Measurements from ENCODE around the gene RALGPS1. TPM values are rescaled to one million over a fixed set of nuclear protein-coding genes. Genes with fewer than 3 reads are reported as not detected.
"Not testable (repeated sequence)": the region's sequence is repeated elsewhere in the genome, so short reads cannot be mapped to it uniquely, and the experiment has no call there.

RALGPS1 gene
- total RNA-seq, 1 experiment from 2014 or later = 8.2 TPM

- Histone ChIP-seq H3K4me1 (ENCODE audit: low read length) (no peaks in the 10 kb centered on the region), H3K9ac (ENCODE audit: low read length) (no peak overlapping the region), H4K20me1 (ENCODE audit: insufficient read depth, low read depth, low read length) (0 out of 2 replicates have a peak, but pooled peaks cover 7% of the 10 kb centered on the region), H3K4me3 (ENCODE audit: low read length) (no peak overlapping the region), H3K9me2 (replicated peaks; ENCODE audit: insufficient read depth, low read length) (no peaks in the 10 kb centered on the region), H3K27me3 (ENCODE audit: low read length) (no peaks in the 10 kb centered on the region), H3K36me3 (ENCODE audit: insufficient read depth, low read length) (no peaks in the 10 kb centered on the region), H2AFZ (ENCODE audit: low read length) (no peak overlapping the region), H3K79me2 (ENCODE audit: low read length) (no peaks in the 10 kb centered on the region), H3K4me2 (ENCODE audit: low read depth, low read length, poor library complexity, severe bottlenecking) (no peak overlapping the region), H3K9me3 (ENCODE audit: low read length) (no peaks in the 10 kb centered on the region), H3K27ac (ENCODE audit: low read length) (no peak overlapping the region)
- no peak for DNase-seq
Measured at GRCh38 chr9:127142291-127142690, 227.7 kb downstream of the RALGPS1 start.

- Histone ChIP-seq H3K27ac (ENCODE audit: low read length) (no peak overlapping the region), H3K9me3 (ENCODE audit: low read length) (no peaks in the 10 kb centered on the region), H3K27me3 (ENCODE audit: low read length) (no peaks in the 10 kb centered on the region), H3K9me2 (replicated peaks; ENCODE audit: insufficient read depth, low read length) (no peaks in the 10 kb centered on the region), H3K4me1 (ENCODE audit: low read length) (no peaks in the 10 kb centered on the region), H3K4me3 (ENCODE audit: low read length) (no peak overlapping the region), H2AFZ (ENCODE audit: low read length) (no peak overlapping the region), H4K20me1 (ENCODE audit: insufficient read depth, low read depth, low read length) (0 out of 2 replicates have a peak, but pooled peaks cover 7% of the 10 kb centered on the region), H3K4me2 (ENCODE audit: low read depth, low read length, poor library complexity, severe bottlenecking) (no peak overlapping the region), H3K79me2 (ENCODE audit: low read length) (no peaks in the 10 kb centered on the region), H3K36me3 (ENCODE audit: insufficient read depth, low read length) (no peaks in the 10 kb centered on the region), H3K9ac (ENCODE audit: low read length) (no peak overlapping the region)
- no peak for DNase-seq
Measured at GRCh38 chr9:127142931-127143464, 228.4 kb downstream of the RALGPS1 start.

GRCh38 chr9:127143920-127144465, 229.4 kb downstream of the RALGPS1 start:
- H2AFZ ChIP-seq (ENCODE audit: low read length) = no peak overlapping the region
- no peak overlapping the region for H3K4me2 ChIP-seq (ENCODE audit: low read depth, low read length, poor library complexity, severe bottlenecking)
- no peak overlapping the region for H3K9ac ChIP-seq (ENCODE audit: low read length)
- H4K20me1 ChIP-seq (ENCODE audit: insufficient read depth, low read depth, low read length) = 0 out of 2 replicates have a peak, but pooled peaks cover 6% of the 10 kb centered on the region
- no peak overlapping the region for H3K4me3 ChIP-seq (ENCODE audit: low read length)
- H3K27me3 ChIP-seq (ENCODE audit: low read length) = no peaks in the 10 kb centered on the region
- no peaks in the 10 kb centered on the region for H3K36me3 ChIP-seq (ENCODE audit: insufficient read depth, low read length)
- H3K79me2 ChIP-seq (ENCODE audit: low read length) = no peaks in the 10 kb centered on the region
- no peaks in the 10 kb centered on the region for H3K9me3 ChIP-seq (ENCODE audit: low read length)
- H3K27ac ChIP-seq (ENCODE audit: low read length) = no peak overlapping the region
- H3K4me1 ChIP-seq (ENCODE audit: low read length) = no peaks in the 10 kb centered on the region
- no peak for DNase-seq
- H3K9me2 ChIP-seq (replicated peaks; ENCODE audit: insufficient read depth, low read length) = no peaks in the 10 kb centered on the region

- H3K4me2 ChIP-seq (ENCODE audit: low read depth, low read length, poor library complexity, severe bottlenecking) = no peak overlapping the region
Measured at GRCh38 chr9:127144670-127145445, 230.3 kb downstream of the RALGPS1 start.

GRCh38 chr9:127146841-127147240, 232.3 kb downstream of the RALGPS1 start:
- not testable (repeated sequence) for H3K79me2 ChIP-seq (ENCODE audit: low read length); H3K9me2 ChIP-seq (replicated peaks; ENCODE audit: insufficient read depth, low read length)

More at GRCh38 chr9:127144670-127145445, 230.3 kb downstream of the RALGPS1 start:
- Histone ChIP-seq H3K9me2 (replicated peaks; ENCODE audit: insufficient read depth, low read length) (no peaks in the 10 kb centered on the region), H3K27ac (ENCODE audit: low read length) (no peak overlapping the region), H3K79me2 (ENCODE audit: low read length) (no peaks in the 10 kb centered on the region), H3K9ac (ENCODE audit: low read length) (no peak overlapping the region), H3K36me3 (ENCODE audit: insufficient read depth, low read length) (no peaks in the 10 kb centered on the region), H3K4me1 (ENCODE audit: low read length) (no peaks in the 10 kb centered on the region), H4K20me1 (ENCODE audit: insufficient read depth, low read depth, low read length) (0 out of 2 replicates have a peak, but pooled peaks cover 6% of the 10 kb centered on the region), H3K4me3 (ENCODE audit: low read length) (no peak overlapping the region), H3K9me3 (ENCODE audit: low read length) (no peaks in the 10 kb centered on the region), H2AFZ (ENCODE audit: low read length) (no peak overlapping the region), H3K27me3 (ENCODE audit: low read length) (no peaks in the 10 kb centered on the region)
- no peak for DNase-seq

GRCh38 chr9:127147251-127147650, 232.7 kb downstream of the RALGPS1 start:
- H3K27ac ChIP-seq (ENCODE audit: low read length) = no peak overlapping the region
- H3K9ac ChIP-seq (ENCODE audit: low read length) = no peak overlapping the region
- H3K9me3 ChIP-seq (ENCODE audit: low read length) = no peaks in the 10 kb centered on the region
- no peaks in the 10 kb centered on the region for H3K9me2 ChIP-seq (replicated peaks; ENCODE audit: insufficient read depth, low read length)
- H3K27me3 ChIP-seq (ENCODE audit: low read length) = no peaks in the 10 kb centered on the region
- no peaks in the 10 kb centered on the region for H3K79me2 ChIP-seq (ENCODE audit: low read length)
- no peak overlapping the region for H3K4me3 ChIP-seq (ENCODE audit: low read length)
- H3K36me3 ChIP-seq (ENCODE audit: insufficient read depth, low read length) = no peaks in the 10 kb centered on the region
- 0 out of 2 replicates have a peak, but pooled peaks cover 5% of the 10 kb centered on the region for H4K20me1 ChIP-seq (ENCODE audit: insufficient read depth, low read depth, low read length)
- no peak overlapping the region for H3K4me2 ChIP-seq (ENCODE audit: low read depth, low read length, poor library complexity, severe bottlenecking)
- no peak for DNase-seq
- no peaks in the 10 kb centered on the region for H3K4me1 ChIP-seq (ENCODE audit: low read length)
- no peak overlapping the region for H2AFZ ChIP-seq (ENCODE audit: low read length)

More at GRCh38 chr9:127146841-127147240, 232.3 kb downstream of the RALGPS1 start:
- H2AFZ ChIP-seq (ENCODE audit: low read length); H3K36me3 ChIP-seq (ENCODE audit: insufficient read depth, low read length); H3K9ac ChIP-seq (ENCODE audit: low read length); H3K4me1 ChIP-seq (ENCODE audit: low read length); H3K4me2 ChIP-seq (ENCODE audit: low read depth, low read length, poor library complexity, severe bottlenecking); DNase-seq; H4K20me1 ChIP-seq (ENCODE audit: insufficient read depth, low read depth, low read length); H3K27me3 ChIP-seq (ENCODE audit: low read length); H3K9me3 ChIP-seq (ENCODE audit: low read length); H3K27ac ChIP-seq (ENCODE audit: low read length); H3K4me3 ChIP-seq (ENCODE audit: low read length): not testable (repeated sequence)

GRCh38 chr9:127148014-127148413, 233.4 kb downstream of the RALGPS1 start:
- DNase-seq = no peak
- Histone ChIP-seq H3K4me2 (ENCODE audit: low read depth, low read length, poor library complexity, severe bottlenecking) (no peak overlapping the region), H3K4me3 (ENCODE audit: low read length) (no peak overlapping the region), H3K27ac (ENCODE audit: low read length) (no peak overlapping the region), H3K9me2 (replicated peaks; ENCODE audit: insufficient read depth, low read length) (no peaks in the 10 kb centered on the region), H3K9ac (ENCODE audit: low read length) (no peak overlapping the region), H3K9me3 (ENCODE audit: low read length) (no peaks in the 10 kb centered on the region), H3K36me3 (ENCODE audit: insufficient read depth, low read length) (no peaks in the 10 kb centered on the region), H2AFZ (ENCODE audit: low read length) (no peak overlapping the region), H3K79me2 (ENCODE audit: low read length) (no peaks in the 10 kb centered on the region), H3K27me3 (ENCODE audit: low read length) (no peaks in the 10 kb centered on the region), H3K4me1 (ENCODE audit: low read length) (no peaks in the 10 kb centered on the region), H4K20me1 (ENCODE audit: insufficient read depth, low read depth, low read length) (0 out of 2 replicates have a peak, but pooled peaks cover 5% of the 10 kb centered on the region)

- DNase-seq = no peak
- no peaks in the 10 kb centered on the region for H3K9me3 ChIP-seq (ENCODE audit: low read length)
Measured at GRCh38 chr9:127149010-127149409, 234.4 kb downstream of the RALGPS1 start.

More at GRCh38 chr9:127149010-127149409, 234.4 kb downstream of the RALGPS1 start:
- Histone ChIP-seq H3K9ac (ENCODE audit: low read length) (no peak overlapping the region), H3K4me2 (ENCODE audit: low read depth, low read length, poor library complexity, severe bottlenecking) (no peak overlapping the region), H4K20me1 (ENCODE audit: insufficient read depth, low read depth, low read length) (0 out of 2 replicates have a peak, but pooled peaks cover 9% of the 10 kb centered on the region), H3K9me2 (replicated peaks; ENCODE audit: insufficient read depth, low read length) (no peaks in the 10 kb centered on the region), H3K27me3 (ENCODE audit: low read length) (no peaks in the 10 kb centered on the region), H3K4me1 (ENCODE audit: low read length) (peaks cover under 1% of the 10 kb centered on the region; the same call in 1 of the 2 replicates), H3K27ac (ENCODE audit: low read length) (no peak overlapping the region), H3K4me3 (ENCODE audit: low read length) (no peak overlapping the region), H2AFZ (ENCODE audit: low read length) (no peak overlapping the region), H3K79me2 (ENCODE audit: low read length) (no peaks in the 10 kb centered on the region), H3K36me3 (ENCODE audit: insufficient read depth, low read length) (no peaks in the 10 kb centered on the region)
